K562 (cell line): ENCODE results near the gene AP2A2. TPM values are rescaled to one million over a fixed set of nuclear protein-coding genes. Genes with fewer than 3 reads are reported as not detected.

Experiments
- ATAC-seq: fragments of 200-7000 bp; cut with Tn5 transposase; 3 replicates; pipeline ENCODE4 v1.9.1; 2020; ENCODE audit warnings: moderate library complexity
- BruUV-seq: library from RNA; stranded (reverse); fragments of 400-500 nt; replicated peaks from 2 replicates; lab custom pipeline; 2021; lab: Mats Ljungman, UMichigan
- CTCF ChIA-PET: fragments of 300-600 bp; formaldehyde crosslinking; extraction: SDS; loops from one replicate; lab custom pipeline; 2021; ENCODE audit warnings: low intra/inter-chr PET ratio; lab: Yijun Ruan, JAX
- POLR2A ChIA-PET: fragments of 300-600, 350-650 bp; sonication (Branson Sonifier 250); formaldehyde crosslinking; extraction: SDS; loops from one replicate; lab custom pipeline; 2021; ENCODE audit warnings: antibody characterized with exemption, inconsistent platforms; lab: Yijun Ruan, JAX
- DNase-seq, 4 experiments: peaks; one replicate each; pipeline versions ENCODE4 v3.0.0 to v3.0.0-alpha.2; 2011 to 2018; ENCODE audit warnings: low spot score in 3 of 4, mixed read lengths in 3 of 4; ENCODE audit errors: extremely low read depth in 1 of 4
- FAIRE-seq: peaks from 2 replicates; lab custom pipeline; 2011; peaks lifted over from hg19 to GRCh38; lab: Jason Lieb, UNC
- H2AFZ ChIP-seq: 2 replicates; pipeline ENCODE4 v1.6.0; 2011; ENCODE audit warnings: low read depth, low read length, control low read depth, inconsistent platforms
- H3K27ac ChIP-seq: fragments of 200-600 bp; 3 replicates; pipeline ENCODE4 v1.8.0; 2011; ENCODE audit warnings: low read depth, mild to moderate bottlenecking, control low read depth, inconsistent platforms, low read length, moderate library complexity, mixed read lengths; ENCODE audit errors: extremely low read depth
- H3K27me3 ChIP-seq, 2 experiments: fragments of 300-600 bp in 1 of 2; 2 replicates in 1 of 2; 3 replicates in 1 of 2; pipeline versions ENCODE4 v1.6.0 to v1.8.0; 2011; ENCODE audit warnings: inconsistent platforms in 2 of 2, low read length in 2 of 2, mild to moderate bottlenecking in 1 of 2, mixed read lengths in 1 of 2, moderate library complexity in 1 of 2; ENCODE audit not compliant: control insufficient read depth in 2 of 2, insufficient read depth in 2 of 2
- H3K36me3 ChIP-seq: fragments of 300-600 bp; 3 replicates; pipeline ENCODE4 v1.8.0; 2011; ENCODE audit warnings: mild to moderate bottlenecking, low read length, inconsistent platforms; ENCODE audit not compliant: control insufficient read depth, insufficient read depth
- H3K4me1 ChIP-seq, 2 experiments: fragments of 200-600 bp in 1 of 2; replicated peaks in 1 of 2; 2 replicates in 1 of 2; 3 replicates in 1 of 2; pipeline versions ENCODE4 v1.5.1 to v1.8.0; 2011; ENCODE audit warnings: inconsistent platforms in 2 of 2, low read length in 2 of 2, mild to moderate bottlenecking in 1 of 2, mixed read lengths in 1 of 2, moderate library complexity in 1 of 2; ENCODE audit not compliant: control insufficient read depth in 2 of 2, insufficient read depth in 2 of 2
- H3K4me2 ChIP-seq: 2 replicates; pipeline ENCODE4 v1.6.1; 2011; ENCODE audit warnings: low read length, control low read depth, inconsistent platforms, mixed read lengths; ENCODE audit not compliant: insufficient read depth
- H3K4me3 ChIP-seq: fragments of 200-600 bp; sonication (generic), shearing (Covaris generic); 2 replicates; pipeline ENCODE4 v1.5.1; 2016; ENCODE audit warnings: control low read depth, inconsistent platforms
- H3K79me2 ChIP-seq: fragments of 200-600 bp; 3 replicates; pipeline ENCODE4 v1.8.0; 2011; ENCODE audit warnings: low read length, inconsistent platforms; ENCODE audit not compliant: control insufficient read depth, insufficient read depth
- H3K9ac ChIP-seq, 2 experiments: 2 replicates each; pipeline versions ENCODE4 v1.6.0 to v1.6.1; 2011; ENCODE audit warnings: low read depth in 2 of 2, low read length in 2 of 2, control low read depth in 1 of 2, inconsistent platforms in 1 of 2, mild to moderate bottlenecking in 1 of 2, mixed read lengths in 1 of 2; ENCODE audit not compliant: insufficient read depth in 1 of 2
- H3K9me1 ChIP-seq: one replicate; pipeline ENCODE4 v1.6.0; 2011; ENCODE audit warnings: inconsistent platforms, mild to moderate bottlenecking, low read length, moderate library complexity; ENCODE audit not compliant: control insufficient read depth, insufficient read depth
- H3K9me3 ChIP-seq: replicated peaks from 2 replicates; pipeline ENCODE4 v1.5.1; 2011; ENCODE audit warnings: low read depth, low read length, inconsistent platforms; ENCODE audit not compliant: control insufficient read depth, insufficient read depth
- H4K20me1 ChIP-seq: replicated peaks from 2 replicates; pipeline ENCODE4 v1.6.1; 2011; ENCODE audit warnings: low read length, inconsistent platforms, mixed read lengths; ENCODE audit not compliant: control insufficient read depth, insufficient read depth
- POLR2AphosphoS5 ChIP-seq: IDR thresholded peaks from 2 replicates; pipeline ENCODE4 v1.6.1; 2011; ENCODE audit warnings: mild to moderate bottlenecking, low read depth, low read length, moderate library complexity; ENCODE audit not compliant: control insufficient read depth, insufficient read depth
- WGBS: fragments of 100-300 bp; shearing (Covaris generic); methylation state at CpG from one replicate; pipeline ENCODE4 v1.1.6; 2016; ENCODE audit warnings: low coverage, mixed read lengths; ENCODE audit not compliant: insufficient coverage; ENCODE audit errors: missing lambda C conversion rate; 5-methylcytosine and 5-hydroxymethylcytosine counted together
- in situ Hi-C: fragments of 300-500 bp; cut with MboI; formaldehyde crosslinking; loops from 4 replicates; pipeline ENCODE4 v1.15.0; 2018; ENCODE audit warnings: inconsistent platforms, mixed read lengths
- intact Hi-C: fragments of 100-400 bp; cut with micrococcal nuclease; formaldehyde crosslinking; loops from 2 replicates; pipeline ENCODE4 v1.14.2; 2022
- polyA plus RNA-seq, 8 experiments: library from polyadenylated mRNA; depleted of rRNA in 4 of 8; stranded (reverse) in 5 of 8; unstranded in 3 of 8; fragments of >200 nt; fragmentation: Nextera tagmentation in 2 of 8; fragmentation: Illumina TruSeq in 1 of 8; extraction: Ambion mirVana in 2 of 8; extraction: Trizol in 1 of 8; gene quantifications; 2 replicates each; pipeline versions ENCODE4 v1.2.1 to v1.2.3, GENCODE V29; 2011 to 2014; ENCODE audit warnings: inconsistent platforms in 1 of 8, missing spikeins in 1 of 8
- total RNA-seq, 7 experiments: library from RNA; depleted of rRNA in 6 of 7; stranded (reverse); fragments of >200 nt in 6 of 7; fragmentation: Illumina TruSeq in 2 of 7; extraction: Trizol in 2 of 7; gene quantifications; 2 replicates each; pipeline versions ENCODE4 v1.2.1 to v1.2.3, GENCODE V29; 2011 to 2021; ENCODE audit warnings: low replicate concordance in 1 of 7
- TF ChIP-seq, protein P1 (sequence below), 3 experiments: IDR thresholded peaks in 2 of 3; conservative IDR thresholded peaks in 1 of 3; 2 replicates each; pipeline ENCODE4 v1.5.1; 2011 to 2012; ENCODE audit warnings: low read length in 3 of 3, mild to moderate bottlenecking in 3 of 3, control low read depth in 2 of 3, improper control_type of control experiment in 1 of 3, inconsistent platforms in 1 of 3, low read depth in 1 of 3, mixed read lengths in 1 of 3, moderate library complexity in 1 of 3; ENCODE audit not compliant: insufficient read depth in 2 of 3

The AP2A2 gene
- total and polyA plus RNA-seq, 9 of the 15 experiments (the other 6 are each of a cell fraction or from before 2014, with no cell fraction given): 0.69 to 41.7 (median 15.2) TPM

DNA sequence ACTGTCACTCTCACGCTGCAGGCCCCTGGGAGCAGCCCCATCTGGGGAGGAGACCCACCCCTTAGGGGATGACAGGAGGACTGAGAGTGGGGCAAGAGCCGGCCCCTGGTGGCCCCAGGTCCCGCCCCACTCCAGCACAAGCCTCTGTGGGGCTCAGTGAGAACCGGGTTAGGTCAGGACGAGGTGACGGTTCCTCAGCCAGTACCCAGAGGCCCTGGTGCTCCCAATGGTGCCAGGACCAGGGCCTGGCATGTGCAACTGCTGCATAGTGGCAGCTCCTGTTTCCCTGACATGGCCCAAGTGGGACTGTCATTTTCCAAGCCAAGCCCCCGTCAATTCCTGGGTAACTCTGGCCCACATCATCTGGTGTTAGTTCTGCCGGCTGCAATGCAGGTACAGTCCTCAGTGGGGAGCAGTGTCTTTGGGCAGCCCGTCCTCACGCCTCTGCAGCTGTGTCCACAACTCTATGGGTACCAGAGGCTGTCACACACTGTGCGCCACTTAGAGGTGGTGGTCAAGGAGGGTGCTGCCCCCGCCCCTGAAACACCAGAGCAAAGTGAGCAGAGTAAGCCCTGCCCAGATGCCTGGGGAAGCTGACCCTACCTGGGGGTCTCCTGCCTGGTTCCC is 31.0 kb upstream of the AP2A2 start:
- ATAC-seq: peak; percentile 66
- Histone ChIP-seq H3K9me1 (no peaks in the 10 kb centered on the region), H3K4me1 (peaks cover 0 to 88% of the 10 kb centered on the region in 2 experiments; a peak in 2 of 5 replicates), H3K36me3 (peaks cover 44% of the 10 kb centered on the region; the same call in 1 of the 3 replicates), H3K9ac (peak overlapping the region in 1 of 2 experiments; percentile 60; a peak in 1 of 4 replicates), H3K27ac (no peak overlapping the region), H3K4me2 (no peak overlapping the region), H3K79me2 (no peaks in the 10 kb centered on the region), H3K9me3 (no peaks in the 10 kb centered on the region), H3K27me3 (no peaks in the 10 kb centered on the region), H4K20me1 (no peaks in the 10 kb centered on the region; the same call in 1 of the 2 replicates), H3K4me3 (no peak overlapping the region), H2AFZ (no peak overlapping the region)
- TF ChIP-seq, protein P1, sequence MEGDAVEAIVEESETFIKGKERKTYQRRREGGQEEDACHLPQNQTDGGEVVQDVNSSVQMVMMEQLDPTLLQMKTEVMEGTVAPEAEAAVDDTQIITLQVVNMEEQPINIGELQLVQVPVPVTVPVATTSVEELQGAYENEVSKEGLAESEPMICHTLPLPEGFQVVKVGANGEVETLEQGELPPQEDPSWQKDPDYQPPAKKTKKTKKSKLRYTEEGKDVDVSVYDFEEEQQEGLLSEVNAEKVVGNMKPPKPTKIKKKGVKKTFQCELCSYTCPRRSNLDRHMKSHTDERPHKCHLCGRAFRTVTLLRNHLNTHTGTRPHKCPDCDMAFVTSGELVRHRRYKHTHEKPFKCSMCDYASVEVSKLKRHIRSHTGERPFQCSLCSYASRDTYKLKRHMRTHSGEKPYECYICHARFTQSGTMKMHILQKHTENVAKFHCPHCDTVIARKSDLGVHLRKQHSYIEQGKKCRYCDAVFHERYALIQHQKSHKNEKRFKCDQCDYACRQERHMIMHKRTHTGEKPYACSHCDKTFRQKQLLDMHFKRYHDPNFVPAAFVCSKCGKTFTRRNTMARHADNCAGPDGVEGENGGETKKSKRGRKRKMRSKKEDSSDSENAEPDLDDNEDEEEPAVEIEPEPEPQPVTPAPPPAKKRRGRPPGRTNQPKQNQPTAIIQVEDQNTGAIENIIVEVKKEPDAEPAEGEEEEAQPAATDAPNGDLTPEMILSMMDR (IDR thresholded peaks at IDR 0.05 in 2 of 3, conservative IDR thresholded peaks at IDR 0.05 in 1 of 3; ENCODE audit: insufficient read depth in 2 of 3, low read depth in 1 of 3, low read length in 3 of 3): peak; percentile 22 to 35 (median 30); a peak in 2 of 6 replicates
- no peak for TF ChIP-seq POLR2AphosphoS5
- ChIA-PET POLR2A (interaction anchor here (0.6 to 1.1 kb wide), 4 partner anchors 11 to 53 kb away, joined by 3 to 4 read pairs (median 3); no protein-coding TSS in a partner anchor), CTCF (no interaction called here)
- peak in 1 of 4 experiments; percentile 21 for DNase-seq
- FAIRE-seq: no peak
- BruUV-seq: no TSS peak
- WGBS: 79% methylated on average over 12 of the region's 12 CpGs
- in situ Hi-C loops: no loop called here
- intact Hi-C loops: no loop called here
